Upper lobe of left lung (tissue), 6 donors: Measurements from ENCODE around the gene ACTL8. TPM values are rescaled to one million over a fixed set of nuclear protein-coding genes. Genes with fewer than 3 reads are reported as not detected.

Experiments used
- ATAC-seq, 2 donors: fragments of 200-7000 bp; cut with Tn5 transposase; one replicate each; pipeline ENCODE4 v1.9.1; 2022; ENCODE audit warnings: mild to moderate bottlenecking in 2 of 2, moderate library complexity in 2 of 2; ENCODE audit not compliant: low FRiP score in 2 of 2
- DNase-seq, 2 donors: peaks; one replicate each; pipeline ENCODE4 v3.0.0-alpha.2; 2019 to 2020
- H3K27ac ChIP-seq, 4 donors: fragments of 200-600 bp; sonication (generic); one replicate each; pipeline ENCODE4 v1.5.1; 2016 to 2019
- H3K27me3 ChIP-seq, 4 donors: fragments of 200-600 bp; sonication (generic); one replicate each; pipeline ENCODE4 v1.5.1; 2017 to 2019
- H3K36me3 ChIP-seq, 4 donors: fragments of 200-600 bp; sonication (generic); one replicate each; pipeline ENCODE4 v1.5.1; 2016 to 2019
- H3K4me1 ChIP-seq, 4 donors: fragments of 200-600 bp; sonication (generic); one replicate each; pipeline ENCODE4 v1.5.1; 2018 to 2019
- H3K4me3 ChIP-seq, 4 donors: fragments of 200-600 bp; sonication (generic); one replicate each; pipeline ENCODE4 v1.5.1; 2017 to 2019; ENCODE audit warnings: mild to moderate bottlenecking in 2 of 4, moderate library complexity in 1 of 4
- H3K9me3 ChIP-seq, 4 donors: fragments of 200-600 bp; sonication (generic); one replicate each; pipeline ENCODE4 v1.5.1; 2018 to 2019
- CTCF ChIP-seq, 6 experiments: fragments of 450-650 bp in 4 of 6; fragments of 200-600 bp in 2 of 6; sonication (generic) in 2 of 6; IDR thresholded peaks; one replicate each; pipeline ENCODE4 v1.5.1; 2016 to 2019; ENCODE audit warnings: antibody characterized with exemption in 6 of 6
- EP300 ChIP-seq, 4 donors: sonication (generic); formaldehyde crosslinking; IDR thresholded peaks; one replicate each; pipeline ENCODE4 v1.5.1; 2017; ENCODE audit warnings: antibody characterized with exemption in 4 of 4, control low read depth in 2 of 4
- POLR2A ChIP-seq, 4 donors: fragments of 450-650 bp; IDR thresholded peaks; one replicate each; pipeline ENCODE4 v1.5.1; 2016 to 2017; ENCODE audit warnings: antibody characterized with exemption in 4 of 4, mild to moderate bottlenecking in 2 of 4
- POLR2AphosphoS5 ChIP-seq, 2 donors: sonication (generic); formaldehyde crosslinking; IDR thresholded peaks; one replicate each; pipeline ENCODE4 v1.5.1; 2017; ENCODE audit warnings: antibody characterized with exemption in 2 of 2
- WGBS, 2 donors: methylation state at CpG; one replicate each; pipeline ENCODE4 v1.1.5; 2017 to 2018; 5-methylcytosine and 5-hydroxymethylcytosine counted together
- total RNA-seq, 6 donors: library from RNA; depleted of rRNA in 4 of 6; stranded (reverse); fragments of >200 nt in 4 of 6; gene quantifications; one replicate each; pipeline versions ENCODE4 v1.1.0 to v1.2.1, GENCODE V29; 2016 to 2021
- donor health status: DM: no; HTN: no; CAD: no; lungs with moderate emphysema.
- donor health status: DM: no; HTN: yes; CAD: no; lungs with severe emphysema.

The ACTL8 gene
- total RNA-seq, 6 donors from 2014 or later = not detected

- H3K4me3 ChIP-seq = no peak overlapping the region
- no peaks in the 10 kb centered on the region for H3K9me3 ChIP-seq
- WGBS, 2 donors = 58 to 64% methylated on average over 3 of the region's 3 CpGs
- no peak for TF ChIP-seq CTCF (IDR thresholded peaks at IDR 0.05)
- TF ChIP-seq EP300 (IDR thresholded peaks at IDR 0.05) = no peak
- DNase-seq = no peak
- no peaks in the 10 kb centered on the region for H3K36me3 ChIP-seq
- H3K27me3 ChIP-seq = no peaks in the 10 kb centered on the region
- no peak for ATAC-seq
- peaks cover 0 to 2% (median 0%) of the 10 kb centered on the region in 4 donors for H3K4me1 ChIP-seq
- no peak overlapping the region for H3K27ac ChIP-seq
Measured at GRCh38 chr1:17849216-17849615, 94.1 kb downstream of the ACTL8 start.

GRCh38 chr1:17851056-17851455, 95.9 kb downstream of the ACTL8 start:
- whole genome bisulfite sequencing, 2 donors = 72 to 73% methylated on average over 8 of the region's 8 CpGs
- Histone ChIP-seq H3K27ac (no peak overlapping the region), H3K4me3 (no peak overlapping the region), H3K36me3 (no peaks in the 10 kb centered on the region), H3K4me1 (peaks cover 0 to 2% (median 0%) of the 10 kb centered on the region in 4 donors), H3K27me3 (no peaks in the 10 kb centered on the region), H3K9me3 (no peaks in the 10 kb centered on the region)
- TF ChIP-seq POLR2AphosphoS5 (IDR thresholded peaks at IDR 0.05) (no peak), CTCF (IDR thresholded peaks at IDR 0.05) (no peak)
- ATAC-seq (no peak), DNase-seq (no peak)

GRCh38 chr1:17852383-17852782, 97.2 kb downstream of the ACTL8 start:
- TF ChIP-seq EP300 (IDR thresholded peaks at IDR 0.05) = no peak
- no peak for TF ChIP-seq POLR2A (IDR thresholded peaks at IDR 0.05)
- no peak for TF ChIP-seq POLR2AphosphoS5 (IDR thresholded peaks at IDR 0.05)
- TF ChIP-seq CTCF (IDR thresholded peaks at IDR 0.05) = no peak
- Histone ChIP-seq H3K9me3 (no peaks in the 10 kb centered on the region), H3K27me3 (no peaks in the 10 kb centered on the region), H3K27ac (no peak overlapping the region), H3K4me3 (no peak overlapping the region), H3K4me1 (peaks cover 0 to 2% (median 0%) of the 10 kb centered on the region in 4 donors), H3K36me3 (no peaks in the 10 kb centered on the region)
- 60 to 68% methylated on average over 4 to 5 of the region's 5 CpGs for WGBS, 2 donors
- ATAC-seq = no peak
- peak in 1 of 2 donors; percentile 57 for DNase-seq

- TF ChIP-seq EP300 (IDR thresholded peaks at IDR 0.05) (no peak), POLR2AphosphoS5 (IDR thresholded peaks at IDR 0.05) (no peak), POLR2A (IDR thresholded peaks at IDR 0.05) (no peak), CTCF (IDR thresholded peaks at IDR 0.05) (no peak)
- DNase-seq (no peak), ATAC-seq (no peak)
- 71 to 77% methylated on average over 10 to 11 of the region's 11 CpGs for WGBS, 2 donors
- H3K4me1 ChIP-seq = peaks cover 0 to 2% (median 0%) of the 10 kb centered on the region in 4 donors
- no peak overlapping the region for H3K4me3 ChIP-seq
- H3K36me3 ChIP-seq = no peaks in the 10 kb centered on the region
- no peak overlapping the region for H3K27ac ChIP-seq
- no peaks in the 10 kb centered on the region for H3K9me3 ChIP-seq
- H3K27me3 ChIP-seq = no peaks in the 10 kb centered on the region
Measured at GRCh38 chr1:17853241-17853935, 98.3 kb downstream of the ACTL8 start.

GRCh38 chr1:17856496-17857108, 101.5 kb downstream of the ACTL8 start:
- no peaks in the 10 kb centered on the region for H3K9me3 ChIP-seq
- H3K4me1 ChIP-seq = peaks cover 0 to 2% (median 0%) of the 10 kb centered on the region in 4 donors
- peak in 1 of 2 donors; percentile 34 for DNase-seq
- H3K4me3 ChIP-seq = no peak overlapping the region
- H3K36me3 ChIP-seq = no peaks in the 10 kb centered on the region
- H3K27ac ChIP-seq = no peak overlapping the region
- no peak for ATAC-seq
- TF ChIP-seq EP300 (IDR thresholded peaks at IDR 0.05) (no peak), CTCF (IDR thresholded peaks at IDR 0.05) (no peak), POLR2A (IDR thresholded peaks at IDR 0.05) (no peak), POLR2AphosphoS5 (IDR thresholded peaks at IDR 0.05) (no peak)
- WGBS, 2 donors = 77 to 85% methylated on average over 4 to 7 of the region's 7 CpGs
- no peaks in the 10 kb centered on the region for H3K27me3 ChIP-seq
